Astrocyte of the cerebellum (primary cell): ENCODE results near the gene WWOX.

Experiments
- DNase-seq: peaks from one replicate; pipeline ENCODE4 v3.0.0-alpha.2; 2011; ENCODE audit warnings: low read depth
- H3K4me3 ChIP-seq: 2 replicates; pipeline ENCODE4 v1.5.1; 2011; ENCODE audit warnings: mild to moderate bottlenecking, low read depth, low read length, moderate library complexity
- CTCF ChIP-seq: IDR thresholded peaks from 2 replicates; pipeline ENCODE4 v1.5.1; 2012; ENCODE audit warnings: low read length, low read depth, moderate library complexity, mild to moderate bottlenecking; ENCODE audit errors: missing control alignments
- in situ Hi-C: cut with HindIII; loops from 2 replicates; pipeline ENCODE4 v1.10.0; 2017; ENCODE audit warnings: low sequenced_read_pairs

The WWOX gene

DNA sequence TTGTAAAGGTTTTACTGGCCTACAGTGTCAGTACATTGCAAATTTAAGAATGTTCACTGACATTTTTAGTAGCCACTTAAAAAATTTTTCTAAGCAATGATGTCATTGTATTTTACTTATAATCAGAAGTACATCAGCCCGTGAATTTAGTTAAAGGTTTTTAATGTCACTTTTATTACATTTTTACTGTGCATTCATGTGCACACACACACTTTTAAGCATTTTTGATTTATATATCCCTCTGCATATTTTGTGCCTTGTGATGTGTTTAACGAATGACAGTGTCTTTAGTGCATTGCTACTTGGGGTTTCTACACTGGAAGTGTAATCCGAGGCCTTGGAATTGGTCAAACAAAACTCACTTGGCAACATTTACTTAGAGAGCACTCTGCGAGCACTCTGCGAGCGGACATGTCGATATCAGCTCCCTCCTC, 190.4 kb downstream of the WWOX start:
- TF ChIP-seq CTCF = no peak
- no peak overlapping the region for H3K4me3 ChIP-seq
- no peak for DNase-seq
- in situ Hi-C loops = no loop called here

GRCh38 chr16:78290395-78290794, 190.9 kb downstream of the WWOX start:
- in situ Hi-C loops = no loop called here
- no peak for DNase-seq
- no peak for TF ChIP-seq CTCF
- H3K4me3 ChIP-seq = no peak overlapping the region

DNA sequence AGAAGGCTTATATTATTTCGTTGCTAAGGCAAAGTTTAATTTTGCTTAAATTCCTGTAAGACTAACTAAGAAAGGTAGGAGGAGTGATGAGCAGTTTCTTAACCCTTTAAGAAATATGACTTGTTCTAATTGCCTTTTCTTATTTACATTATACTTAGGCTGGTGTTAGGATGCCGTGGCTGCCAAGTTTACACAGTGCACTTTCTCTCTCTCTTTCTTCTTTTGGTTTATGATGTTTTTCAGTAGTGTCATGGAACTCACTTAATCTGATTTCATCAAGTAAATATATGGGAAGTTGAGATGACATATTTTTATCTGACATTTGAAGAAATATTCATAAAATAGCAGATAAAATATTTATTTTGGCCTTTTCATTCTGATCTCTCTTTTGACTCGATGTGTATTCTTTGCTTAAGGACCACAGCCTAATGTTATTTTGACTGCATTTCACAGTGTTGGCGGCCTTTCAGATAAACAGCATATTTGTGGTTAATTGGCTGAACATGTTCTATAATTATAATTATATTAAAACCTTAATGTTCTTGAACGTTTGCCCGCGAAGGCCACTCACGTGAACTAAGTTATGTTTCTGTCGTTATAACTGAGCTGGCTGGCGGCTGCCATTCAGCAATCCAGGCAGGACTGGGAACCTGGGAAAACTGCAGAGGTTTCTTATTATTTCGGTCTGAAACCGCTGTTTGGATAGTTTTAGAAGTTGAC, 191.6 kb downstream of the WWOX start:
- H3K4me3 ChIP-seq = no peak overlapping the region
- no peak for DNase-seq
- in situ Hi-C loops = no loop called here
- TF ChIP-seq CTCF = no peak

- in situ Hi-C loops = no loop called here
- no peak overlapping the region for H3K4me3 ChIP-seq
- TF ChIP-seq CTCF = no peak
- DNase-seq = no peak
Measured at GRCh38 chr16:78291604-78292003, 192.2 kb downstream of the WWOX start.

GRCh38 chr16:78292086-78292843, 192.8 kb downstream of the WWOX start:
- no peak for DNase-seq
- no peak for TF ChIP-seq CTCF
- H3K4me3 ChIP-seq = no peak overlapping the region
- in situ Hi-C loops = no loop called here

GRCh38 chr16:78292844-78293380, 193.5 kb downstream of the WWOX start:
- TF ChIP-seq CTCF = no peak
- H3K4me3 ChIP-seq = no peak overlapping the region
- no peak for DNase-seq
- in situ Hi-C loops = no loop called here
